Inferior parietal cortex (tissue), 1 donor: Measurements from ENCODE around the gene LAMA2.
A peak's percentile ranks its signal among the peaks of the same experiment; 100 is the strongest.

Experiments used
- DNase-seq: peaks from one replicate; pipeline ENCODE4 v3.0.0-alpha.2; 2016; ENCODE audit errors: extremely low spot score

The LAMA2 gene

GRCh38 chr6:129215246-129215645, 332.3 kb downstream of the LAMA2 start:
- no peak for DNase-seq

GRCh38 chr6:129215916-129216520, 333.1 kb downstream of the LAMA2 start:
- DNase-seq = no peak

- no peak for DNase-seq
These were observed 334.8 kb downstream of the LAMA2 start for GRCh38 chr6:129217701-129218100.

- no peak for DNase-seq
These were observed 350.7 kb downstream of the LAMA2 start for GRCh38 chr6:129233458-129234134.

GRCh38 chr6:129235167-129236000, 352.4 kb downstream of the LAMA2 start:
- DNase-seq = no peak

GRCh38 chr6:129236001-129236517, 353.1 kb downstream of the LAMA2 start:
- no peak for DNase-seq

- no peak for DNase-seq
These were observed 356.1 kb downstream of the LAMA2 start for GRCh38 chr6:129238991-129239390.

GRCh38 chr6:129239825-129240491, 357.0 kb downstream of the LAMA2 start:
- DNase-seq = no peak

- DNase-seq = no peak
These were observed 357.5 kb downstream of the LAMA2 start for GRCh38 chr6:129240492-129240853.

- DNase-seq = no peak
These were observed 359.6 kb downstream of the LAMA2 start for GRCh38 chr6:129242546-129242945.

- no peak for DNase-seq
These were observed 360.4 kb downstream of the LAMA2 start for GRCh38 chr6:129243377-129243776.

GRCh38 chr6:129248946-129249345, 366.0 kb downstream of the LAMA2 start:
- DNase-seq = peak; percentile 9

GRCh38 chr6:129251669-129252376, 368.9 kb downstream of the LAMA2 start:
- peak; percentile 84 for DNase-seq

- no peak for DNase-seq
These were observed 369.6 kb downstream of the LAMA2 start for GRCh38 chr6:129252377-129253071.

GRCh38 chr6:129253242-129253641, 370.3 kb downstream of the LAMA2 start:
- no peak for DNase-seq

- DNase-seq = no peak
These were observed 370.8 kb downstream of the LAMA2 start for GRCh38 chr6:129253727-129254126.

- no peak for DNase-seq
These were observed 374.3 kb downstream of the LAMA2 start for GRCh38 chr6:129257196-129257595.

GRCh38 chr6:129262661-129263060, 379.7 kb downstream of the LAMA2 start:
- no peak for DNase-seq

GRCh38 chr6:129263176-129263575, 380.2 kb downstream of the LAMA2 start:
- DNase-seq = no peak

- DNase-seq = no peak
These were observed 381.6 kb downstream of the LAMA2 start for GRCh38 chr6:129264480-129265045.
